PC-3 (cell line): Measurements from ENCODE around the gene SSRP1. TPM values are rescaled to one million over a fixed set of nuclear protein-coding genes. Genes with fewer than 3 reads are reported as not detected.

Experiments
- ATAC-seq: fragments of 200-7000 bp; cut with Tn5 transposase; 2 replicates; pipeline ENCODE4 v1.9.1; 2020; ENCODE audit warnings: mild to moderate bottlenecking, moderate library complexity
- BruUV-seq: library from RNA; stranded (reverse); fragments of 400-500 nt; replicated peaks from 2 replicates; lab custom pipeline; 2021; lab: Mats Ljungman, UMichigan
- CTCF ChIA-PET: fragments of 300-600 bp; sonication (Branson Sonifier 250); formaldehyde crosslinking; loops from one replicate; lab custom pipeline; 2022; ENCODE audit warnings: antibody characterized with exemption; lab: Charles Lee
- POLR2A ChIA-PET: fragments of 300-600 bp; sonication (Branson Sonifier 250); formaldehyde crosslinking; loops from one replicate; lab custom pipeline; 2022; ENCODE audit warnings: antibody characterized with exemption; ENCODE audit not compliant: unreplicated experiment; lab: Charles Lee
- DNase-seq: peaks from one replicate; pipeline ENCODE4 v3.0.0-alpha.2; 2015
- H2AFZ ChIP-seq: fragments of 300-600 bp; sonication (generic); 2 replicates; pipeline ENCODE4 v1.6.0; 2016; ENCODE audit warnings: antibody characterized with exemption, low read length
- H3F3A ChIP-seq: fragments of 300-600 bp; sonication (generic); one replicate; pipeline ENCODE4 v1.6.0; 2017; ENCODE audit warnings: antibody characterized with exemption, low read length, control low read depth, mild to moderate bottlenecking; ENCODE audit not compliant: unreplicated experiment
- H3K27ac ChIP-seq: fragments of 300-600 bp; sonication (generic); 2 replicates; pipeline ENCODE4 v1.5.1; 2016; ENCODE audit warnings: mild to moderate bottlenecking, low read length
- H3K27me3 ChIP-seq: fragments of 300-600 bp; sonication (generic); 2 replicates; pipeline ENCODE4 v1.6.1; 2016; ENCODE audit warnings: low read length, mixed read lengths
- H3K36me3 ChIP-seq: fragments of 300-600 bp; sonication (generic); 2 replicates; pipeline ENCODE4 v1.6.1; 2016; ENCODE audit warnings: low read depth, mixed run types, low read length, mixed read lengths
- H3K4me1 ChIP-seq: fragments of 300-600 bp; sonication (generic); 2 replicates; pipeline ENCODE4 v1.5.1; 2016; ENCODE audit warnings: low read length; ENCODE audit not compliant: insufficient read depth
- H3K4me2 ChIP-seq: fragments of 300-600 bp; sonication (generic); 2 replicates; pipeline ENCODE4 v1.6.0; 2016; ENCODE audit warnings: low read length
- H3K4me3 ChIP-seq: fragments of 300-600 bp; sonication (generic); 2 replicates; pipeline ENCODE4 v1.5.1; 2016; ENCODE audit warnings: mild to moderate bottlenecking, low read length, mixed read lengths
- H3K79me2 ChIP-seq: fragments of 300-600 bp; sonication (generic); 2 replicates; pipeline ENCODE4 v1.6.1; 2017; ENCODE audit warnings: low read length, mixed read lengths
- H3K9ac ChIP-seq: fragments of 300-600 bp; sonication (generic); 2 replicates; pipeline ENCODE4 v1.6.0; 2016; ENCODE audit warnings: mild to moderate bottlenecking, low read length
- H3K9me2 ChIP-seq: fragments of 300-600 bp; sonication (generic); replicated peaks from 2 replicates; pipeline ENCODE4 v1.6.1; 2016; ENCODE audit warnings: mixed run types, low read length, mixed read lengths
- H3K9me3 ChIP-seq: fragments of 300-600 bp; sonication (generic); 2 replicates; pipeline ENCODE4 v1.6.1; 2016; ENCODE audit warnings: low read length, mixed read lengths
- H4K20me1 ChIP-seq: fragments of 300-600 bp; sonication (generic); 2 replicates; pipeline ENCODE4 v1.6.1; 2016; ENCODE audit warnings: low read length, mixed read lengths
- CTCF ChIP-seq: fragments of 300-600 bp; sonication (generic); conservative IDR thresholded peaks from 2 replicates; pipeline ENCODE4 v1.5.1; 2017; ENCODE audit warnings: antibody characterized with exemption, low read depth, mild to moderate bottlenecking, low read length
- EZH2 ChIP-seq: fragments of 300-600 bp; sonication (generic); IDR thresholded peaks from one replicate; pipeline ENCODE4 v1.6.1; 2017; ENCODE audit warnings: antibody characterized with exemption, mild to moderate bottlenecking, low read length; ENCODE audit not compliant: unreplicated experiment
- EZH2phosphoT487 ChIP-seq: fragments of 300-600 bp; sonication (generic); IDR thresholded peaks from 2 replicates; pipeline ENCODE4 v1.6.1; 2018; ENCODE audit warnings: mild to moderate bottlenecking, antibody characterized with exemption, low read length, borderline replicate concordance
- intact Hi-C: fragments of 100-400 bp; cut with micrococcal nuclease; formaldehyde crosslinking; loops from 2 replicates; pipeline ENCODE4 v1.9.0; 2023
- total RNA-seq: library from RNA; depleted of rRNA; stranded (reverse); fragments of >200 nt; gene quantifications from 2 replicates; pipeline ENCODE4 v1.2.3, GENCODE V29; 2014

SSRP1 gene
- total RNA-seq, 1 experiment from 2014 or later: 228 TPM

- Histone ChIP-seq H3K9me3 (no peaks in the 10 kb centered on the region), H3K4me2 (no peak overlapping the region), H3F3A (no peaks in the 10 kb centered on the region), H4K20me1 (no peaks in the 10 kb centered on the region), H3K9ac (no peak overlapping the region), H3K9me2 (no peaks in the 10 kb centered on the region), H3K4me1 (peaks cover 20% of the 10 kb centered on the region), H3K79me2 (no peaks in the 10 kb centered on the region), H3K27me3 (no peaks in the 10 kb centered on the region), H3K27ac (no peak overlapping the region), H2AFZ (no peak overlapping the region), H3K4me3 (no peak overlapping the region), H3K36me3 (no peaks in the 10 kb centered on the region)
- ATAC-seq (no peak), DNase-seq (no peak)
- BruUV-seq: no TSS peak
- intact Hi-C loops: loop anchor here (1.0 to 2.0 kb wide), 3 partner anchors 32 to 437 kb away; no protein-coding TSS in a partner anchor
- CTCF ChIA-PET: interaction anchor here (1.4 kb wide), 1 partner anchor 29 kb away, joined by 4 read pairs; no protein-coding TSS in a partner anchor
- POLR2A ChIA-PET: interaction anchor here (0.7 kb wide), 1 partner anchor 30 kb away, joined by 3 read pairs; no protein-coding TSS in a partner anchor
- TF ChIP-seq EZH2: no peak
- no peak for TF ChIP-seq EZH2phosphoT487
- TF ChIP-seq CTCF: no peak
Observed at GRCh38 chr11:57278721-57279095, 57.0 kb downstream of the SSRP1 start.

- TF ChIP-seq EZH2phosphoT487 (no peak), CTCF (peak; percentile 96)
- Histone ChIP-seq H3F3A (no peaks in the 10 kb centered on the region), H3K9ac (peak overlapping the region; percentile 16; the same call in 1 of the 2 replicates), H3K27me3 (no peaks in the 10 kb centered on the region), H3K9me2 (no peaks in the 10 kb centered on the region), H3K27ac (no peak overlapping the region), H3K4me2 (peak overlapping the region; percentile 75), H3K4me3 (peak overlapping the region; percentile 51), H3K9me3 (no peaks in the 10 kb centered on the region), H4K20me1 (no peaks in the 10 kb centered on the region), H2AFZ (peak overlapping the region; percentile 80), H3K4me1 (peaks cover 20% of the 10 kb centered on the region), H3K36me3 (no peaks in the 10 kb centered on the region), H3K79me2 (no peaks in the 10 kb centered on the region)
- ChIA-PET POLR2A (interaction anchor here (0.7 kb wide), 1 partner anchor 31 kb away, joined by 3 read pairs; no protein-coding TSS in a partner anchor), CTCF (interaction anchor here (1.4 kb wide), 1 partner anchor 29 kb away, joined by 4 read pairs; no protein-coding TSS in a partner anchor)
- ATAC-seq (peak; percentile 96), DNase-seq (peak; percentile 89)
- intact Hi-C loops: loop anchor here (1.0 to 2.0 kb wide), 3 partner anchors 33 to 437 kb away; no protein-coding TSS in a partner anchor
- BruUV-seq: TSS peak; percentile 98
Observed at GRCh38 chr11:57277845-57278720, 57.6 kb downstream of the SSRP1 start.
